ENCODE measurements around the gene LIAS.

DNA sequence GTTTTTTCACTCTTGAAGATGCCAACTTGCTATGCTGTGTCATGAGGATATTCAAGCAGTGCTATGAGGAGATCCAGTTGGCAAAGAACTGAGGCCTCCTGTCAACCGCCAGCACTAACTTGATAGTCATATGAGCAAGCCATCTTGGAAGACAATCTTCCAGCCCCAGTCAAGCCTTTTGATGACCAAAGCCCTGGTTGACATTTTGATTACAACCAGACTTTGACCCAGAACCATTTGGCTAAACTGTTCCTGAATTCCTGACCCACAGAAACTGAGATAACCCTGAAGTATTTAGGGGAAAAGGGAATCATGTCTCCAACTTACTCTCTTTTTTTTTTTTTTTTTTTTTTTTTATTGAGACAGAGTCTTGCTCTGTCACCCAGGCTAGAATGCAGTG, 35.5 kb downstream of the LIAS start:
- TF ChIP-seq USF2 (CRISPR knock-in tag; IDR thresholded peaks at IDR 0.05) (no peak), STAT6 (CRISPR knock-in tag; conservative IDR thresholded peaks at IDR 0.05; ENCODE audit: low read depth) (no peak), SP1 (CRISPR knock-in tag; conservative IDR thresholded peaks at IDR 0.05) (no peak), ELF4 (CRISPR knock-in tag; IDR thresholded peaks at IDR 0.05; ENCODE audit: low read depth) (no peak), ZSCAN18 (CRISPR knock-in tag; IDR thresholded peaks at IDR 0.05) (no peak), CBFB (CRISPR knock-in tag; IDR thresholded peaks at IDR 0.05; ENCODE audit: low read depth) (no peak), ETV6 (CRISPR knock-in tag; IDR thresholded peaks at IDR 0.05) (no peak), NR2C2 (CRISPR knock-in tag; IDR thresholded peaks at IDR 0.05) (no peak)
- TF ChIP-seq, protein P1, sequence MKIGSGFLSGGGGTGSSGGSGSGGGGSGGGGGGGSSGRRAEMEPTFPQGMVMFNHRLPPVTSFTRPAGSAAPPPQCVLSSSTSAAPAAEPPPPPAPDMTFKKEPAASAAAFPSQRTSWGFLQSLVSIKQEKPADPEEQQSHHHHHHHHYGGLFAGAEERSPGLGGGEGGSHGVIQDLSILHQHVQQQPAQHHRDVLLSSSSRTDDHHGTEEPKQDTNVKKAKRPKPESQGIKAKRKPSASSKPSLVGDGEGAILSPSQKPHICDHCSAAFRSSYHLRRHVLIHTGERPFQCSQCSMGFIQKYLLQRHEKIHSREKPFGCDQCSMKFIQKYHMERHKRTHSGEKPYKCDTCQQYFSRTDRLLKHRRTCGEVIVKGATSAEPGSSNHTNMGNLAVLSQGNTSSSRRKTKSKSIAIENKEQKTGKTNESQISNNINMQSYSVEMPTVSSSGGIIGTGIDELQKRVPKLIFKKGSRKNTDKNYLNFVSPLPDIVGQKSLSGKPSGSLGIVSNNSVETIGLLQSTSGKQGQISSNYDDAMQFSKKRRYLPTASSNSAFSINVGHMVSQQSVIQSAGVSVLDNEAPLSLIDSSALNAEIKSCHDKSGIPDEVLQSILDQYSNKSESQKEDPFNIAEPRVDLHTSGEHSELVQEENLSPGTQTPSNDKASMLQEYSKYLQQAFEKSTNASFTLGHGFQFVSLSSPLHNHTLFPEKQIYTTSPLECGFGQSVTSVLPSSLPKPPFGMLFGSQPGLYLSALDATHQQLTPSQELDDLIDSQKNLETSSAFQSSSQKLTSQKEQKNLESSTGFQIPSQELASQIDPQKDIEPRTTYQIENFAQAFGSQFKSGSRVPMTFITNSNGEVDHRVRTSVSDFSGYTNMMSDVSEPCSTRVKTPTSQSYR (CRISPR knock-in tag; IDR thresholded peaks at IDR 0.05): no peak
- TF ChIP-seq, protein P2, sequence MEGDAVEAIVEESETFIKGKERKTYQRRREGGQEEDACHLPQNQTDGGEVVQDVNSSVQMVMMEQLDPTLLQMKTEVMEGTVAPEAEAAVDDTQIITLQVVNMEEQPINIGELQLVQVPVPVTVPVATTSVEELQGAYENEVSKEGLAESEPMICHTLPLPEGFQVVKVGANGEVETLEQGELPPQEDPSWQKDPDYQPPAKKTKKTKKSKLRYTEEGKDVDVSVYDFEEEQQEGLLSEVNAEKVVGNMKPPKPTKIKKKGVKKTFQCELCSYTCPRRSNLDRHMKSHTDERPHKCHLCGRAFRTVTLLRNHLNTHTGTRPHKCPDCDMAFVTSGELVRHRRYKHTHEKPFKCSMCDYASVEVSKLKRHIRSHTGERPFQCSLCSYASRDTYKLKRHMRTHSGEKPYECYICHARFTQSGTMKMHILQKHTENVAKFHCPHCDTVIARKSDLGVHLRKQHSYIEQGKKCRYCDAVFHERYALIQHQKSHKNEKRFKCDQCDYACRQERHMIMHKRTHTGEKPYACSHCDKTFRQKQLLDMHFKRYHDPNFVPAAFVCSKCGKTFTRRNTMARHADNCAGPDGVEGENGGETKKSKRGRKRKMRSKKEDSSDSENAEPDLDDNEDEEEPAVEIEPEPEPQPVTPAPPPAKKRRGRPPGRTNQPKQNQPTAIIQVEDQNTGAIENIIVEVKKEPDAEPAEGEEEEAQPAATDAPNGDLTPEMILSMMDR (IDR thresholded peaks at IDR 0.05): no peak
